KMS-11 (cell line): Measurements from ENCODE around the gene APOBEC3A.

Experiments used
- H2AFZ ChIP-seq: fragments of 200-600 bp; sonication (generic); 2 replicates; pipeline ENCODE4 v1.6.1; 2016; ENCODE audit warnings: antibody characterized with exemption, mixed run types, low read depth
- H3K27ac ChIP-seq: fragments of 200-600 bp; sonication (generic); 2 replicates; pipeline ENCODE4 v1.6.1; 2016; ENCODE audit warnings: mild to moderate bottlenecking, mixed run types
- H3K27me3 ChIP-seq: fragments of 200-600 bp; sonication (generic); 2 replicates; pipeline ENCODE4 v1.6.1; 2017; ENCODE audit warnings: mild to moderate bottlenecking, low read depth, mixed run types, moderate library complexity; ENCODE audit not compliant: insufficient read depth
- H3K36me3 ChIP-seq: fragments of 200-600 bp; sonication (generic); 2 replicates; pipeline ENCODE4 v1.6.1; 2017; ENCODE audit warnings: mild to moderate bottlenecking, mixed run types; ENCODE audit not compliant: insufficient read depth
- H3K4me1 ChIP-seq: fragments of 200-600 bp; sonication (generic); 2 replicates; pipeline ENCODE4 v1.6.1; 2016; ENCODE audit warnings: mild to moderate bottlenecking, low read depth, mixed run types; ENCODE audit not compliant: poor library complexity, severe bottlenecking
- H3K4me2 ChIP-seq: fragments of 200-600 bp; sonication (generic); 2 replicates; pipeline ENCODE4 v1.7.0; 2016; ENCODE audit warnings: mild to moderate bottlenecking, mixed run types
- H3K4me3 ChIP-seq: fragments of 200-600 bp; sonication (generic); IDR thresholded peaks from 2 replicates; pipeline ENCODE4 v1.6.1; 2017; ENCODE audit warnings: low read depth, low read length, mixed read lengths; ENCODE audit not compliant: insufficient read depth
- H3K79me2 ChIP-seq: fragments of 200-600 bp; sonication (generic); 2 replicates; pipeline ENCODE4 v1.6.1; 2016; ENCODE audit warnings: low read depth, mixed run types; ENCODE audit not compliant: insufficient read depth
- H3K9ac ChIP-seq: fragments of 200-600 bp; sonication (generic); 2 replicates; pipeline ENCODE4 v1.6.1; 2016; ENCODE audit warnings: mild to moderate bottlenecking, mixed run types
- H4K20me1 ChIP-seq: fragments of 200-600 bp; sonication (generic); 2 replicates; pipeline ENCODE4 v1.6.1; 2016; ENCODE audit warnings: mild to moderate bottlenecking, mixed run types; ENCODE audit not compliant: insufficient read depth
- TF ChIP-seq, protein P1 (sequence below): fragments of 200-600 bp; sonication (generic); conservative IDR thresholded peaks from 2 replicates; pipeline ENCODE4 v1.6.1; 2017; ENCODE audit warnings: low read depth, mild to moderate bottlenecking, antibody characterized with exemption, low read length, moderate library complexity, mixed read lengths

APOBEC3A gene

DNA sequence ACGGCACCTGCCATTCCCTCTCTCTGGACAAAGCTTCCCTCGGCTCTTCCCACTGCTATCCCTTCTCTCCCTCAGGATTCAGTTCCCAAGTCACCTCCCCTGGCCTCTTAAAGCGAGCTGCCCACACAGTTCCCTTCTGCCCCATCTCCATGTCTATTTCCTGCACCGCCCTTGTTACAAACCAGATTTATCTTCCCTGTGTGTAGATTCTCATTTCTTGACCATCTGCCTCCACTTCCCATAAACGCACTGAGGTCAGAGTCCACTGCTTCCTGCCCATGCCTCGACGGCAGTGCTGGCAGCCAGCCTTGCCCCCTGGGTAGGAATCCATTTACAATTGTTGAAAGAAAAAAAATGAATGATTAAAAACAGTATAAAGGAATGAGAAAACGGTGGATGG lies 13.1 kb downstream of the APOBEC3A start:
- Histone ChIP-seq H3K4me1 (no peaks in the 10 kb centered on the region), H3K4me2 (no peak overlapping the region), H3K9ac (no peak overlapping the region), H3K36me3 (no peaks in the 10 kb centered on the region), H3K79me2 (no peaks in the 10 kb centered on the region), H4K20me1 (no peaks in the 10 kb centered on the region), H2AFZ (no peak overlapping the region), H3K4me3 (no peak overlapping the region), H3K27me3 (no peaks in the 10 kb centered on the region), H3K27ac (no peak overlapping the region)
- TF ChIP-seq, protein P1, sequence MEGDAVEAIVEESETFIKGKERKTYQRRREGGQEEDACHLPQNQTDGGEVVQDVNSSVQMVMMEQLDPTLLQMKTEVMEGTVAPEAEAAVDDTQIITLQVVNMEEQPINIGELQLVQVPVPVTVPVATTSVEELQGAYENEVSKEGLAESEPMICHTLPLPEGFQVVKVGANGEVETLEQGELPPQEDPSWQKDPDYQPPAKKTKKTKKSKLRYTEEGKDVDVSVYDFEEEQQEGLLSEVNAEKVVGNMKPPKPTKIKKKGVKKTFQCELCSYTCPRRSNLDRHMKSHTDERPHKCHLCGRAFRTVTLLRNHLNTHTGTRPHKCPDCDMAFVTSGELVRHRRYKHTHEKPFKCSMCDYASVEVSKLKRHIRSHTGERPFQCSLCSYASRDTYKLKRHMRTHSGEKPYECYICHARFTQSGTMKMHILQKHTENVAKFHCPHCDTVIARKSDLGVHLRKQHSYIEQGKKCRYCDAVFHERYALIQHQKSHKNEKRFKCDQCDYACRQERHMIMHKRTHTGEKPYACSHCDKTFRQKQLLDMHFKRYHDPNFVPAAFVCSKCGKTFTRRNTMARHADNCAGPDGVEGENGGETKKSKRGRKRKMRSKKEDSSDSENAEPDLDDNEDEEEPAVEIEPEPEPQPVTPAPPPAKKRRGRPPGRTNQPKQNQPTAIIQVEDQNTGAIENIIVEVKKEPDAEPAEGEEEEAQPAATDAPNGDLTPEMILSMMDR: no peak

DNA sequence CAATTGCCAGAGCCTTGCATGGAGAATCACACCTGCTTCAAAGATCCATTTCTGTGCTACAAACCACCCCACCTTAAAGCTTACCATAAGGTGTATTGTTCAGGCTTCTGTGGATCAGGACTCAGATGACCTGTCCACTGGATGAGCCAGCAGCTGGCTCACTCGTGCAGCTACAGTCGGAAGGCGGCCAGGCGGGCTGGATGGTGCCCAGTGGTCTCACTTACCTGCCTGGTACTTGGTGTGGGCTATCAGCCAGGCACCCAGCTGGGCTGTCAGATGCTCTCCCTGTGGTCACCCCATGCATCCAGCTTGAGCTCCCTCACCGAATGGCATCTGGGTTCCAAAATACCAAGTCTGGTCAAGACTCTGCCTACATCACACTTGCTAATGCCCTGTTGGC lies 13.8 kb downstream of the APOBEC3A start:
- no peak overlapping the region for H2AFZ ChIP-seq
- H3K27ac ChIP-seq: no peak overlapping the region
- TF ChIP-seq, protein P1: no peak
- H3K79me2 ChIP-seq: no peaks in the 10 kb centered on the region
- no peaks in the 10 kb centered on the region for H3K4me1 ChIP-seq
- no peaks in the 10 kb centered on the region for H3K27me3 ChIP-seq
- H3K4me3 ChIP-seq: no peak overlapping the region
- H4K20me1 ChIP-seq: no peaks in the 10 kb centered on the region
- no peak overlapping the region for H3K9ac ChIP-seq
- no peaks in the 10 kb centered on the region for H3K36me3 ChIP-seq
- H3K4me2 ChIP-seq: no peak overlapping the region

DNA sequence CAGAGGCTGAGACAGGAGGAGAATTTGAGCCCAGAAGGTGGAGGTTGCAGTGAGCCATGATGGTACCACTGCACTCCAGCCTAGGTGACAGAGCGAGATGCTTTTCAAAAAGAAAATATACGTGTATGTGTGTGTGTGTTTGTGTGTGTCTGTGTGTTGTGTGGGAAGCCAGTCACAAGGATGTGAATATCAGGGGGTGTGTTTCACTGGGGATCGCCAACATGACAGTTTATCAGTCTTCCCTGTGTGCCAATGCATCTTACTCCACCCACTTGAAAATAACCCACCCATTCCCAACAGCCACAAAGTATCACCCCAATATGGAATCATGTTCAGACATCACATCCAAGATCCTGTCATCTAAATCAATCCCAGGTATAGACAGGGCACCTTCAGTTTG lies 14.4 kb downstream of the APOBEC3A start:
- no peaks in the 10 kb centered on the region for H4K20me1 ChIP-seq
- H3K4me1 ChIP-seq: no peaks in the 10 kb centered on the region
- H3K79me2 ChIP-seq: no peaks in the 10 kb centered on the region
- H3K27me3 ChIP-seq: no peaks in the 10 kb centered on the region
- H3K9ac ChIP-seq: no peak overlapping the region
- H3K27ac ChIP-seq: no peak overlapping the region
- no peak overlapping the region for H2AFZ ChIP-seq
- no peak overlapping the region for H3K4me2 ChIP-seq
- no peaks in the 10 kb centered on the region for H3K36me3 ChIP-seq
- H3K4me3 ChIP-seq: no peak overlapping the region
- TF ChIP-seq, protein P1: no peak

DNA sequence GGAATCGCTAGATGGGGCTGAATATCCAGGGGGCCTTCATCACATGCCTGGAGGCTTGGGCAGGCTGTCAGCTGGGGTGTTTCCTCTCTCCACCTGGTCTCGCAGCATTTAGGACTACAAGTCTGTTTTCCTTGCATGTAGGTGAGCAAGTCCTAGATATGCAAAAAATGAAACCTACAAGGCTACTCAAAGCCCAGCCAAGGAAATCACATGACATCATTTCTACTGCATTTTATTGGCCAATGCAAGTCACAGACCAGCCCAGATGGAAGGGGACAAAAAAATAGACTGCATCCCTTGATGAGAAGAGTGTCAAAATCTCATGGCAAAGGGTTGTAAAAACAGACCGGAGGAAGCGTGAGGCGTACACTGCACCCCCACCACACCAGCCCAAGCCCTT lies 15.1 kb downstream of the APOBEC3A start:
- no peak overlapping the region for H3K4me2 ChIP-seq
- no peaks in the 10 kb centered on the region for H4K20me1 ChIP-seq
- H3K79me2 ChIP-seq: no peaks in the 10 kb centered on the region
- no peak overlapping the region for H2AFZ ChIP-seq
- TF ChIP-seq, protein P1: no peak
- H3K27ac ChIP-seq: no peak overlapping the region
- H3K27me3 ChIP-seq: no peaks in the 10 kb centered on the region
- H3K36me3 ChIP-seq: no peaks in the 10 kb centered on the region
- H3K4me3 ChIP-seq: no peak overlapping the region
- no peaks in the 10 kb centered on the region for H3K4me1 ChIP-seq
- H3K9ac ChIP-seq: no peak overlapping the region
